CD14-positive monocyte (primary cell): ENCODE data around the gene FOXR1. TPM values are rescaled to one million over a fixed set of nuclear protein-coding genes. Genes with fewer than 3 reads are reported as not detected.
"Not testable (repeated sequence)": the region's sequence is repeated elsewhere in the genome, so short reads cannot be mapped to it uniquely, and the experiment has no call there.

Source experiments
- DNase-seq, 3 donors: peaks; one replicate each; pipeline ENCODE4 v3.0.0-alpha.2; 2011 to 2022
- H2AFZ ChIP-seq: 2 replicates; pipeline ENCODE4 v1.6.0; 2012; ENCODE audit warnings: mild to moderate bottlenecking, low read depth, low read length, inconsistent platforms; ENCODE audit not compliant: insufficient read depth, poor library complexity, severe bottlenecking
- H3K27ac ChIP-seq, 2 donors: 1 replicate in 1 of 2; 2 replicates in 1 of 2; pipeline ENCODE4 v1.5.1; 2012 to 2013; ENCODE audit warnings: low read length in 2 of 2, control low read depth in 1 of 2, inconsistent platforms in 1 of 2, low read depth in 1 of 2, mild to moderate bottlenecking in 1 of 2
- H3K27me3 ChIP-seq, 2 donors: one replicate each; pipeline versions ENCODE4 v1.6.0 to v1.6.1; 2011 to 2013; ENCODE audit warnings: low read length in 2 of 2; ENCODE audit not compliant: control insufficient read depth in 2 of 2, insufficient read depth in 2 of 2
- H3K36me3 ChIP-seq, 2 donors: replicated peaks in 1 of 2; 1 replicate in 1 of 2; 2 replicates in 1 of 2; pipeline versions ENCODE4 v1.5.1 to v1.6.1; 2012 to 2013; ENCODE audit warnings: low read length in 2 of 2, control low read depth in 1 of 2, inconsistent platforms in 1 of 2, mild to moderate bottlenecking in 1 of 2; ENCODE audit not compliant: insufficient read depth in 2 of 2, control insufficient read depth in 1 of 2
- H3K4me1 ChIP-seq, 2 donors: 1 replicate in 1 of 2; 2 replicates in 1 of 2; pipeline versions ENCODE4 v1.5.1 to v1.6.1; 2012 to 2013; ENCODE audit warnings: low read length in 2 of 2, control low read depth in 1 of 2, inconsistent platforms in 1 of 2, mild to moderate bottlenecking in 1 of 2, moderate library complexity in 1 of 2; ENCODE audit not compliant: insufficient read depth in 2 of 2, control insufficient read depth in 1 of 2
- H3K4me2 ChIP-seq: replicated peaks from 2 replicates; pipeline ENCODE3; 2012; ENCODE audit warnings: low read length, moderate library complexity, mild to moderate bottlenecking; ENCODE audit not compliant: poor library complexity, severe bottlenecking; ENCODE audit errors: extremely low read depth
- H3K4me3 ChIP-seq, 3 experiments: fragments of 200-600 bp in 1 of 3; sonication (generic) in 1 of 3; replicated peaks in 1 of 3; 1 replicate in 2 of 3; 2 replicates in 1 of 3; pipeline ENCODE4 v1.5.1; 2011 to 2013; ENCODE audit warnings: low read length in 3 of 3, mild to moderate bottlenecking in 3 of 3, control low read depth in 2 of 3, low read depth in 2 of 3, inconsistent platforms in 1 of 3, moderate library complexity in 1 of 3
- H3K79me2 ChIP-seq: 2 replicates; pipeline ENCODE4 v1.6.0; 2012; ENCODE audit warnings: mild to moderate bottlenecking, control low read depth, inconsistent platforms, low read length, moderate library complexity; ENCODE audit not compliant: insufficient read depth
- H3K9ac ChIP-seq: 2 replicates; pipeline ENCODE4 v1.6.0; 2017; ENCODE audit warnings: low read length, mild to moderate bottlenecking; ENCODE audit not compliant: insufficient read depth, poor library complexity, severe bottlenecking
- H3K9me3 ChIP-seq, 2 donors: replicated peaks in 1 of 2; 1 replicate in 1 of 2; 2 replicates in 1 of 2; pipeline versions ENCODE4 v1.5.1 to v1.6.1; 2012 to 2013; ENCODE audit warnings: low read length in 2 of 2, control low read depth in 1 of 2; ENCODE audit not compliant: control insufficient read depth in 1 of 2, insufficient read depth in 1 of 2
- H4K20me1 ChIP-seq: 2 replicates; pipeline ENCODE4 v1.6.0; 2012; ENCODE audit warnings: mild to moderate bottlenecking, low read length, control low read depth, moderate library complexity; ENCODE audit not compliant: insufficient read depth
- H3K27ac Mint-ChIP-seq, 7 donors: one replicate each; pipeline ENCODE4 v1.8.0; 2020; ENCODE audit warnings: mild to moderate bottlenecking in 7 of 7, mixed read lengths in 7 of 7, moderate library complexity in 6 of 7, inconsistent platforms in 2 of 7
- H3K27me3 Mint-ChIP-seq, 3 donors: one replicate each; pipeline ENCODE4 v1.8.0; 2021 to 2022; ENCODE audit warnings: low read depth in 3 of 3, mild to moderate bottlenecking in 3 of 3, mixed read lengths in 3 of 3, moderate library complexity in 3 of 3, inconsistent platforms in 1 of 3
- H3K36me3 Mint-ChIP-seq, 2 donors: one replicate each; pipeline ENCODE4 v1.8.0; 2020; ENCODE audit warnings: mixed read lengths in 2 of 2, inconsistent platforms in 1 of 2, mild to moderate bottlenecking in 1 of 2
- H3K4me1 Mint-ChIP-seq: one replicate; pipeline ENCODE4 v1.8.0; 2020; ENCODE audit warnings: mild to moderate bottlenecking, mixed read lengths
- H3K4me3 Mint-ChIP-seq, 2 donors: one replicate each; pipeline ENCODE4 v1.8.0; 2020; ENCODE audit warnings: mild to moderate bottlenecking in 2 of 2, mixed read lengths in 2 of 2, moderate library complexity in 1 of 2
- H3K9me3 Mint-ChIP-seq, 7 donors: one replicate each; pipeline ENCODE4 v1.8.0; 2020 to 2022; ENCODE audit warnings: mixed read lengths in 7 of 7, mild to moderate bottlenecking in 6 of 7, moderate library complexity in 6 of 7, inconsistent platforms in 2 of 7
- CTCF ChIP-seq: fragments of 200-600 bp; IDR thresholded peaks from one replicate; pipeline ENCODE4 v1.8.0; 2022; ENCODE audit warnings: antibody characterized with exemption, mild to moderate bottlenecking
- WGBS: methylation state at CpG from one replicate; pipeline ENCODE4 v1.1.5; 2013; ENCODE audit warnings: missing lambda C conversion rate; ENCODE audit not compliant: insufficient coverage; 5-methylcytosine and 5-hydroxymethylcytosine counted together
- intact Hi-C, 2 donors: fragments of 100-400 bp; cut with micrococcal nuclease; formaldehyde crosslinking; loops; one replicate each; pipeline versions ENCODE4 v1.15.0 to v1.15.1; 2023
- polyA plus RNA-seq, 3 donors: library from polyadenylated mRNA; depleted of rRNA in 1 of 3; unstranded in 2 of 3; stranded (reverse) in 1 of 3; fragments of 300-500 nt in 2 of 3; fragments of >200 nt in 1 of 3; fragmentation: Illumina TruSeq in 2 of 3; gene quantifications; 1 replicate in 2 of 3; 2 replicates in 1 of 3; pipeline ENCODE4 v1.2.3, GENCODE V29; 2012 to 2021

The FOXR1 gene
- polyA plus RNA-seq, 3 donors: not detected

GRCh38 chr11:118984825-118985224, 13.3 kb downstream of the FOXR1 start:
- no peak overlapping the region for H3K4me3 ChIP-seq
- Mint-ChIP-seq H3K4me1 (peaks cover 12% of the 10 kb centered on the region), H3K27me3 (peaks cover 2 to 6% (median 5%) of the 10 kb centered on the region in 3 donors), H3K4me3 (no peak overlapping the region), H3K9me3 (peaks cover 0 to 1% (median 0%) of the 10 kb centered on the region in 7 donors), H3K36me3 (no peaks in the 10 kb centered on the region), H3K27ac (no peak overlapping the region)
- intact Hi-C loops: no loop called here
- no peaks in the 10 kb centered on the region for H4K20me1 ChIP-seq
- DNase-seq: no peak
- H3K9me3 ChIP-seq: no peaks in the 10 kb centered on the region
- H3K79me2 ChIP-seq: no peaks in the 10 kb centered on the region
- no peaks in the 10 kb centered on the region for H3K27me3 ChIP-seq
- H3K4me2 ChIP-seq: no peak overlapping the region
- H3K36me3 ChIP-seq: no peaks in the 10 kb centered on the region
- H3K9ac ChIP-seq: no peak overlapping the region
- no peak overlapping the region for H2AFZ ChIP-seq
- no peak for TF ChIP-seq CTCF
- H3K27ac ChIP-seq: no peak overlapping the region
- no CpG with 5 or more reads among the region's 2 CpGs for WGBS
- peaks cover 9 to 11% of the 10 kb centered on the region in 2 donors for H3K4me1 ChIP-seq

GRCh38 chr11:118988280-118988679, 16.7 kb downstream of the FOXR1 start:
- DNase-seq: no peak
- Mint-ChIP-seq H3K36me3 (peaks cover 0 to 3% of the 10 kb centered on the region in 2 donors), H3K4me1 (peaks cover 2% of the 10 kb centered on the region), H3K9me3 (peaks cover 0 to 5% (median 1%) of the 10 kb centered on the region in 7 donors), H3K27ac (no peak overlapping the region), H3K4me3 (no peak overlapping the region), H3K27me3 (peaks cover 1 to 6% (median 4%) of the 10 kb centered on the region in 3 donors)
- no peak overlapping the region for H3K4me3 ChIP-seq
- no peak overlapping the region for H3K9ac ChIP-seq
- H3K36me3 ChIP-seq: no peaks in the 10 kb centered on the region
- H2AFZ ChIP-seq: no peak overlapping the region
- no peaks in the 10 kb centered on the region for H4K20me1 ChIP-seq
- no peak for TF ChIP-seq CTCF
- H3K4me1 ChIP-seq: no peaks in the 10 kb centered on the region
- H3K4me2 ChIP-seq: no peak overlapping the region
- H3K27me3 ChIP-seq: no peaks in the 10 kb centered on the region
- H3K9me3 ChIP-seq: no peaks in the 10 kb centered on the region
- H3K79me2 ChIP-seq: no peaks in the 10 kb centered on the region
- no peak overlapping the region for H3K27ac ChIP-seq
- WGBS: 90% methylated on average over 2 of the region's 5 CpGs
- intact Hi-C loops: no loop called here

GRCh38 chr11:118991486-118992038, 20.0 kb downstream of the FOXR1 start:
- H2AFZ ChIP-seq, H4K20me1 ChIP-seq, H3K4me2 ChIP-seq, H3K79me2 ChIP-seq, H3K4me1 Mint-ChIP-seq, DNase-seq, H3K9me3 Mint-ChIP-seq, H3K4me1 ChIP-seq, H3K36me3 Mint-ChIP-seq, intact Hi-C loops, H3K4me3 Mint-ChIP-seq, H3K27ac Mint-ChIP-seq, H3K27ac ChIP-seq, H3K27me3 Mint-ChIP-seq, H3K9ac ChIP-seq, H3K9me3 ChIP-seq, H3K36me3 ChIP-seq, H3K4me3 ChIP-seq, H3K27me3 ChIP-seq: not testable (repeated sequence)
- 91% methylated on average over 19 of the region's 44 CpGs for WGBS
